NCI-H748 (cell line): ENCODE results near the gene WWTR1.

Experiments
- DNase-seq: peaks from one replicate; lab custom pipeline; 2025; ENCODE audit not compliant: unreplicated experiment; lab: John Stamatoyannopoulos, UW

Gene WWTR1

DNA sequence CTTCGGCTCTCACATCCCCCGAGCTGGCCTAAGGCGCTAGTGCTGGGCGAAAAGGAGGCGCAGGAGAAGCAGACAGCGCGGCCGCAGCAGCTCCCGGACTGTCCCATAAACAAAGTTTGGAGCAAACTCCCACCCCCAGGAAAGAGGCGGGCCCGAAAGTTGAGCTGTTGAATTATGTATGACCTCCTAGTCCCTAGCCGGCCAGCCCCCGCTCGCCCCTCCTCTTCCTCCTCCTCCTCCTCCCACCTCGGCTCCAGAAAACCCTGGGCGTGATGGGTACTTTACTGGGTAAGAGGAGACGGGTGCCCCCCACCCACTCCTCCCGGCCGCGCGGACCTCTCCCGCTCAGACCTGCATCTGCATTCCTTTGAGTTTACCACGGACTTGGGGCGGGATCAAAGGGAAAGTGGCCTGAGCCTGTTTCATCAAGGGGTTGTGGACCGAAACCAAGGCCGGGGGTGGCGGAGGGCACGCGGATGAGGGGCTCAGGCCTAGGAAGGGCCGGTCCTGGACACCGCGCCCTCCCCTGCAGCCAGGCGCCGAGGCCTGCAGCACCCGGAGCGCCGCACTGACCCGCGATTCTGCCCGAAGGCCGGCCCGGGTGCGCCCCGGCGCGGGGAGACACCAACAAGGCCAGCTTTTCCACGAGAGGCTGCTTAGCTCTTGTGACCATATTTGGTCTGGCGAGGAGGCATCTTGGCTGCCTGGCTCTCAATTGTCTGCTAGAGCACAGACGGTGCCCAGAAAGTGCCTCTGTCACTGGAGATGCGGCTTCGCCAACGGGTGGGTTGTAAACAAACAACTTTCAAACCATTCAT, at the start of gene WWTR1:
TSS of gene WWTR1 (minus strand) at position 100 of the 818 bp plus-strand sequence. CDS start 719 bp downstream, outside the sequence.
- DNase-seq, result peak; percentile 71

DNA sequence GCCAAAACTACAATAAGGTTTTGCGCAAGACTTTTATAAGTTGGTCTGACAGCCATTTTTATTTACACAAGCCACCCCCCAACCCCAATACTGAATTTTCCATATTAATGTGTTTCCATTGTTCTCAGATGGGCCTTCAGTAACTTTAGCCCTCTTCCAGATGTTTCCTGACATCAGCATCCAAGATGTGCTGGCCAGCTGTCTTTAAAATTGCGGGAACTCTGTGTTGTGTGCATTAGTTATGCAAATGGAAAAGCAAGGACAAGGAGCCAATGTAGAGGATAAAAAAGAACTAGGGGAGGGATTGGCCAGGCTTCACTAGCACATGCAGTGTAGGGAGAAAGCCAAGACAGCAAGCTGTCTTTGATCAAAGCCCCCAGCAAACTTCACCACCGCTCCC, 49.1 kb upstream of the WWTR1 start:
- DNase-seq, result no peak

DNA sequence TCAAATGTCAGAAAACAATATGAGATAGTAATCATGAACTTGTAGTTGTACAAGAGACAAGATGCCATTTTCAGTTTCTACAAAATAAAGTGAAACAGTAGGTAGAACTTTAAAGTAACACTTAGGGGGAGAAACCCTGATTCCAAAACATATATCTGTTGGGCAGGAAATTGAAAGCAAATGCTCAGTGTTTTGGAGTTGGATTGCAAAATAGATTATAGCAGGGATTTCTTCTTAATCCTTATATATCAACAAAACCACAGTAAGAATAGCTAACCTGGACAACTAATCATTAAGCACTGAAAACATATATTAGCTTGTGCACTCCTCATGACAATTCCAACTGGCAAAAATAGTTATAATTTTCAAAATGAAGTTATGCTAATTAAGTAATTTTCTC, 47.6 kb upstream of the WWTR1 start:
- no peak for DNase-seq

DNA sequence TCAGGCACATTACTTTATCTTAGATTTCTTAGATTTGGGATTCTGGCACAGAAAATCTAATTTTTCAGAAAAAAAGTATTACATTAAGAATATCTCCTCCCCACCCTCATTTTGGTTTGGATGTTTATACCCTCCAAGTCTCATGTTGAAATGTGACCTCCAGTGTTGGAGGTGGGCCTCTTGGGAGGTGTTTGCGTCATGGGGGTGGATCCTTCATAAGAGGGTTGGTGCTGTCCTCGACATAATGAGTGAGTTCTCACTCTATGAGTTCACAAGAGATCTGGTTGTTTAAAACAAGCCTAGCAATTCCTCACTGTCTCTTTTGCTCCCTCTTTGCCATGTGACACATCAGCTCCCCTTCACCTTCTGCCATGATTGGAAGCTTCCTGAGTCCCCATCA, 45.6 kb upstream of the WWTR1 start:
- DNase-seq, result no peak

DNA sequence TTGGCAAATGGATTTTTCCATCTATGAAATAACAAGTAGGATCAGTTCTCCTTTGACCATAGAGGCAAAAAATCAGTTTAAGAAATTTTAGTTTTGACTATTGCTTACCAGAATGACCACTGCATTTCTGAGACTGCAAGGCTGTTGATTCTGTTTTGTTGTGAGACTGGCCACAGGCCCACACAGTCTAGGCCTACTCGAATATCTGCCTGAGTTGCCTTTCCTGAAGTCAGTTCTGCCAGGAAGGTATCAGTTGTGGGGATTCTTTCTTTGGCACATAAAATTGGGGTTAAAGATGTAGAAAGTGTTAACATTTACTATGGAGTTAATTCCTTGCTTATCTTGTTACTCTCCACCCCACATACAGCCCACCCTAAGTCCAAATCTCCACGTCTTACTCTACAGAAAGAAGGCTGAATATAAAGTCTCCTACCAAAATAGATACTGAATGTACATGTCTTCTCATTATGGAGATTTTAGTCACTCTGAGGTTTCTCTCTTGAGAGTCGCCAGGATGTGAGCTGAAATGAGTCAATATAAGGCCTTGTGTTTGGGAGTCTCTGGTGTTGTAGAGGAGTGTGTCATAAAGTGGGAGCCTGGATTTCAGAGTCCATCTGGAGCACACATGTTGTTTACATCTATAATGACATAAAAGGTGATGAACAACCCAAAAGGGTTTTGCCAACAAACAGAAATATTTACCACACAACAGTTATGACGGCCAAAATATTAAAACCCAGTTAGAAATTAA, 45.0 kb upstream of the WWTR1 start:
- no peak for DNase-seq

DNA sequence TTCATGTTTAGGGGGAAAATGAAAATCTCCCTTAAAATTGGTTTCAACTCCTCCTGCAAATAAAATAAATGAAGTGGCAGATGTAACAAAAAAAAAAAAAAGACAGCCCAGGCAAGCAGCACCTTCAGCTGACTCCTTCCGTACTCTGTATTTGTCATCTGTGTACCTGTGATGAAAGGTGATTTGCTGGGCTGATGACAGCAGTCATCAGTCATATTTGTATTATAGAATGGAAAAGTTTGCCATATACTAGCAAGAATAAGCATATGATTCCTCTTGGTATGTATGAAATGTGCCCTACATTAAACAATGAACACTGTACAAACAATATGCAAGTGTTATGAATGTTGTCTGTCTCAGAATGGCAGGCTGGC, 44.1 kb upstream of the WWTR1 start:
- no peak for DNase-seq

DNA sequence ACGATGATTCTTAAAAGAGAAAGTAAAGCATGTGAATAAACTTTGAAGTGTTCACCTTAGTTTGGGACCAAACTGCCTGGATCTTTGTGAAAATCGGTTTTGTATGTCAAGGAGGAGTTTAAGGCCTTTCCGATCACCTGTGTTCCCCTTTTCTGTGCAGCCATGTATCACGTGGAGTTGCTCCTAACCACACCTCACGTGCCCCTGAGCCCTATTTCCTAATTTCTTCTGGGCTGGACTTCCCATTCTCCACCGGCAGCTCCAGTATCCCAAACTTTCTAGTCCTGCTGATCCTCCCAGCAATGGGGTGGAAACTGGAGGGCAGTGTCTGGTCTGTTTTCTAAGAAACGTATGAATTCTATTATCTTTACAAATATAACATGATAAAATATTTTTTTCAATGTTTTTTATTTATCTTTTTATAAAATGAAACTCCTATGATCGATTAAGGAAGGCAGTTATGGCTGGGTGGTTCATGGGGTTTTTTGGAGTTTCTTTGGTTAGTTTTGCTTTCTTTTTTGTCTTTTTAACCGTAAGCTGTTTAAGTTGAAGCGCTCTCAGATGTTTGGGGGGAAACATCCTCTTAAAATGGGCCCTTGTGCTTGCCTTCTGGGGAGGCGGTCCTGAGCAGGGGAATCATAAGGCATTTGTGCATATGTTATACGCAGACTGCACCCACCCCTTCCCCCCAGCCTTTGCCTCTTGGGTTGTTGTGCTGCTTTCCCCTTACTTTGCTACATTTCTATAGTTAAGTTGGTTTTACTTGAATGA, 43.6 kb upstream of the WWTR1 start:
- DNase-seq, result no peak

DNA sequence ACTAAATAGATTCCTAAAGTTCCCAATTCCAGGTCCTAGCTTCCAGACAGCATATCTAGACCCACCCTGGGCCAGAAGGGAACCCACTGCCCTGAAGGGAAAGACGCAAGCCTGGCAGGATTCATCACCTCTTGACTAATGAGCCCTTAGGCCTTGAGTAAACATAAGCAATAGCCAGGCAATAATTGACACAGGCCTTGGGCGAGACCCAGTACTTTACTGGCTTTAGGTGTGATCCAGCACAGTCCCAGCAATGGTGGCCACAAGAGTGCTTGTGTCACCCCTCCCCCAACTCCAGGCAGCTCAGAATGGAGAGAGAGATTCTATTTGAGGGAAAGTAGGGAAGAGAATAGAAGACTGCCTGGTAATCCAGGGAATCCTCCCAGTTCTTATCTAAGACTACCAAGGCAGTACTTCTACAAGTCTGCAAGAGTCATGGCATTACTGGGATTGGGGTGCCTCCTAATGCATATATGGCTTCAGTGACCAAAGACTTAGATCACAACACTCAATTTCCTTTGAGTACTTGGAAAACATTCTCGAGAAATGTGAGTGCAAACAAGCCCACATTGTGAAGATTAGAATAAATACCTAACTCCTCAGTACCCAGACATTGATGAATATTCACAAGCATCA, 30.4 kb upstream of the WWTR1 start:
- peak; percentile 23 for DNase-seq

DNA sequence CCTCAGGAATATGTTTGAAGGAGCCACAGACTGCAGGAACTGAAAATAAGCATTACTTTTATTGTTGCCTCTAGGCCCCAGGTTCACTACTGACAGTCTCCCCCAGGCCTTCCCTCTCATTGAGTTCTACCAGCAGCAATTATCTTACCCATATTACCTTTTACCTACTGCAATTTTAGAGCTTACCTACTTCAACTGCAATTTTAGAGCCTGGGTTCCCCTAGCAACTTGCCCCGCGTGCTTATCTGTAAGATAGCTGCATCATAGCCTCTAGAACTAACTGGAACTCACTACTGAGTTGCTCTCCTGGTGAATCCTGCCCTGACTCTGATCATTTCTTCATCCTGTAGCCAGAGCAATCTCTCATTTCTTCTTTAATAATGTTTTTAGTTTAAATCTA, 29.2 kb upstream of the WWTR1 start:
- DNase-seq, result no peak

DNA sequence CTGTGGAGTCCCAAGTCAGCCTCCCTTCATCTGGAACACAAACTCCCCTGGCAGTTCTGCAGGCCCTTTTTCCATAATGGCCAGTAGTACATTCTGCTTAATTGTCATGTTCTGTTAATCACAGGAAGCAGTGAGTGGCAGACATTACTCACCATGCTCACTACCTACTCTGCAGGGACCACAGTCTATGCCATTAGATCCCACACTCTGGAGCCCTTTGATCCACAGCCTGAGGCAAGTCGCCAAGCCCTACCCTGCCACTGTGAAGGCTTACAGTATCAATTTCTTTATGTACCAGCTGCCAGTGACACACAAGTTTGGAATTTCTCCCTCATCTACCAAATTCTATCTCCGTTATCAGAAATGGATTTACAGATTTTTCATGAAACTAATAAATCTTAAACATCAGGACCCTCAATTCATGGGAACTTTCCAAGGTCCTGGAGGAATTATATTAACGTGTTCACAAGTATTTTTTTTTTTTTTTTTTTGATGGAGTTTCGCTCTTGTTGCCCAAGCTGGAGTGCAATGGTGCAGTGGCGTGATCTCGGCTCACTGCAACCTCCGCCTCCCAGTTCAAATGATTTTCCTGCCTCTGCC, 20.6 kb upstream of the WWTR1 start:
- no peak for DNase-seq

DNA sequence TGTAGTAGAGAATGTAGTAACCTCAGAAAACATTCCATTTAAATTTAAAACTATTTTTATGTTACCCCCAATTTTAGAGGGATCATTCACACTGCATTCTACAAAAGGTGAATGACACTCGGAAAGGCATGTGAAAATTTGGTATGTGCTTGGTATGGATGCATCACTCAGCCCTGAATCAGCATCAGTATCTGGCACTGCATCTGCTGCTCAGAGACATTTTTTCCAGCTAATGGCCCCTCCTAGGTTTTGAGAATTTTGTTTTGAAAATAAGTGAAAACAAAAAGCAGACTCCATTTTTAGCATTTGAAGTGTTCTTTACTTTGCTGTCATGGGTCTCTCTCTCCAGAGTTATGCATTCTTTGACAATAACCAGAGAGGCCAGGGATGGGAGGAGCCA, 15.6 kb upstream of the WWTR1 start:
- no peak for DNase-seq

DNA sequence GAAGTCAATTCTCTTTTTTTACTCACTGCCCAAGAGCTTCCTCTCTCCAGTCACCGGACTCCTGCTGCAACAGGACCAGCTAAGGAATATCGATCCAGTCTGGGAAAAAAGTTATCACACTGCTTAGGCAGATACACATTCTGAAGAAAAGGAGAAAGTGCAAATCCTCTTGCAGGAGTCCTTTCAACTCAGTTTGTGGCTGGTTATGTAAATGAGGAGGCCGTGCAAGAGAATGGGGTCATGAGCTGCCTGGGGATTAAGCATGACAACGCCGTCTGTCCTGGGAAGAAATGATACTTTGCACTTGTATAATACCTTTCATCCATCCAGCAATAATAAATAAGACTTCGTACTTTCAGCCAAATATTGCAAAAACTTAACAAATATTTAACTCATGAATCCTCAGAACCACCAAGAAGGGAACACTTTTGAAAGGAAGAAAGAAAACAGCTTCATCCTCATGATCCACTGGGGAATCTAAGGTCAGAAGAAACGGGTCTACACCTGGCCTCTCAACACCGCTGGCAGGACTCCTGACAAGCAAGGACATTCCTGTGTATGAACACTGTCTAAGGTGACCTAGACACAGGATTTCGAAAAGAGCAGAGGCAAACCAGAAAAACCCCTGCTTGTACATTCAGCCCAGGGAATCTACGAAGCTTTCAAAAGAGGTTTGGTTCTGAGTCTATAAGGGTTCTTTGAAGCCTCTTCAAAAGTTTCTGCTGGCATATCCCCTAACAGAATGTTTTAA, 13.1 kb upstream of the WWTR1 start:
- DNase-seq, result no peak

DNA sequence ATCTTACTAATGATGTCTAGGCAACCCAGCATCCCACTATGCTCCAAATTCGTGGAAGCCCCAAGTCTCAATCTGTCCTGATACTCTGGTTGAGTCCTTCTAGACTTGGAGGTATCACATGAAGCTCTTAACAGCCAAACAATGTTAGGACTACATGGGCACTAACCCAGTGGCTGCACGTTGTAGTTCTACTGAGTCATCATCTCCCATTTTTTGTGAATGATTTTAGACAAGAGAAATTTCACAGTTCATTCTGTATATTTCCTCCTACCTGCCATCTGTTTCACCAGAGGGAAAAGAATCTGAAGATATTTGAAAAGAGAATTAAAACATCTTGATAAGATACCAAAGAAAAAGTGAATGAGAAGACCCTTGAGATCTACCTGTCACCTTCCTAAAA, 9.8 kb upstream of the WWTR1 start:
- DNase-seq, result no peak

DNA sequence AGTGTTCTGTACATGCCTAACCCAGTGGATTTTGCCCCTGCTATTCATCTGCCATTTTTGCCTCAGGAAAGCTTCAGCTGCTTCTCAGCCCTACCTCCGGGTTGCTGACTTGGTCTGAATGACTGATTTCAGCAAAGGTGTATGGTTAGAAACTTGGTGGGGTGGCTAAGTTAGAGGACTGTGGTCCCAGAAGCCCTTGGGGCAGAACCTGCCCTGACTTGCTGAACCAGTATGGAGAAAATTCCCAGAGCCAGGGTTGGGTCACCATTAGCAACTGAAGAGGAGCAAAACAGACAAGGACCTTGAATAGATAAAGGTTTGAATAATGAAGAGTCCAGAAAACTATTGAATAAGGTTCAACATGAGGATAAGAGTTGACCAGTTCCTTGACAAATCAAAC, 6.1 kb upstream of the WWTR1 start:
- DNase-seq, result peak; percentile 1

DNA sequence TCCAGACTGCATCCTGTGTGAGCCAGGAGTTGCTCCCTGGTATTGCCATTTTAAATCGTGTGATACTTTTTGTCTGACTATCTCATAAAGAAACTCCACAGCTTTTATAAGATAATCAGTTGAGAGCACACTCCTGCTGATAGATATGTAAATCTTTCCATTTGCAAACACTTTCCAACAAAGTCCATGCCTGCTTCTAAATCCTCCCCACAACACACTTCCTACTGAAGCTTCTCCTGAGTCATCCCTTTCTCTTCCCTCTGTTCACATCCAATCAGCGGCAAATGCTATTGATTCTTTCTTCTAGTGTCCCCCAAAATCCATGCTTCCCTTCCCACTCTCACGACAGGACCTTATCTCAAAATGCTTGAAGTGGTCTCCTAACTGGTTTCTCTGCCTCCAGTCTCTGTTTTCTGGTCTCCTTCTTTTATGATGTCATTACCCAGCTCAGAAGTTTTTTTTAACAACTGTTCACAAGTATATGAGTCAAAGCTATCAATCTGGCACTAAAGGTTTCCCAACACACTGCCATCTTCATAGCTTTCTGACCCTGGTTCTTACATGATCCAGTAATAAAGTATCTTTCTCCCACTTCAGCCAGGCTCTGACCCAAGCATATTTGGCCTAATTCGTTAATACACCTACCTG, 4.5 kb upstream of the WWTR1 start:
- DNase-seq, result no peak

DNA sequence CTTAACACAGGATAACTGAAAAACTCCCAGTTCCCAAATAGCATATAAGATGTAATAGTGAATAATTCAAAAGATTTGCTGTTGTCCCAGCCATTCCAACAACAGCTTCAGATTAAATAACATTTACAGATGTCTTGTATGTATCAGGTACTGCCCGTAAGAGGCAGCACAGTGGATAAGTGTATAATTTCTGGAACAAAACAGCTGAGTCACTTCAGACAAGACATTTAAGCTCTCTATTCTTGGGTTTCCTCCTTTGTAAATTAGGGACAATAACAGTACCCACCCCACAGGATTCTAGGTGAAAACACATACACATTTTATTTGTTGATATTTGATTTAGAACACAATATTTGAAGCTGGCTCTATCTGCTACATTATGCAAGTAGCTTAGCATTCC, 2.6 kb upstream of the WWTR1 start:
- DNase-seq, result no peak

DNA sequence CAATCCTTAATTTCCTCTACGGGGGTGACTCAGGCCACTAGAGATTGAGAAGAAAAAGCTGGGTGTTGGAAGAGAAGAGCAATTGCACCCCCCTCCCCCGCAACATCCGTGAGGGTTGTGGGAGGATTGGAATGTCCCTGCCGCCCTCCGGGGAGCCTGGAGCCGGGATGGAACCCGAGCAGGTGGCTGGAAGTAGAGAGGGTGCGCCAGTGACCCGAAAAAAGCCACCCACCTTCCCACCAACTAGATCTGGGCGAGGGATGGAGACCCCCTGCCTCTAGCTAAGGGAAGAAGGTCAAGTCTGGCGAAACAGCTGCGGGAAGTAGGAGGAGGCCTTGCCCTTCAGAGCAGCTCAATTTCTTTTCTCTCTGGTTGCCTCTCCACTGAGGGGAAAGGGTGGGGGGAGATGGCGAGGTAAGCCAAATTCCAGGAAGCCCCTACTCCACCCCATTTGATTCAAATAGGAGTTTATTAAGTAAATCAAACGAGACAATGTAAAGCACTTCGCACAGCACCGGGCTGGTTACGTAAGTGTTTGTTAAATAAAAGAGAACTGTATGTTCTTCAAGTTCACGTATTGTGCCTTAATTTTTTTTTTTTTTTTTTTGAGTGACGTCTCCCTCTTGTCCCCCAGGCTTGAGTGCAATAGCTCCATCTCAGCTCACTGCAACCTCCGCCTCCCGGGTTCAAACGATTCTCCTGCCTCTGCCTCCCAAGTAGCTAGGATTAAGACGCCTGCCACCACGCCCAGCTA, 1.1 kb upstream of the WWTR1 start:
- DNase-seq, result peak; percentile 42

DNA sequence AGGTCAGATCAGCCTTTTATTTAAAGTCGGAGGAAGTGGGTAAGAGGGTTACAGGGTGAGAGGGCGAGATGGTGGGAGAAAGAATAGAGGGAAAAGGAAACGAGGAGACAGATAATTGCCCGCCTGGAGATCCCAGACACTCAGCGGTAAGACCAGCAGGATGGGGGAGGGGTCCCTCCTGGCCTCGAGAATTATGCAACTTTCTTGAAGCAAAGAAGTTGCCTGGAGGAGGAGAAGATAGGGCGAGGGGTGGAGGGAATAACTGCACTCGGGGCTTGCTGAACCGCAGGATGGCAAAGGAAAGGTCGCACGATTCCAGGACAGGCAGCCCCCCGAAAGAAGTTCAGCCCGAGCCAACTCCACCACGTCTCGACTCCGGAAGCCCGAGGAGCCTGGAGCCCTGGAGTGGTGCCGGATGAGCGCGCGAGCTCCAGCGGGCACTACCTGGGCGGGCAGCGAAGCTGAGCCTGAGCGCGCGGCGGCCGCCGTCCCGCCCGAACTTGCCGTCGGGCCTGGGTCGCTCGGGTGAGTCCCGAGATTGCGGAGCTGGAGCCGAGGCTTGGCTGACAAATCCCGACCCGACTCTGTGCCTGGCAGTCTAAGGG, 402 bp downstream of the WWTR1 start:
- peak; percentile 62 for DNase-seq
